ENCODE results near the gene TMEM63B. TPM values are rescaled to one million over a fixed set of nuclear protein-coding genes. Genes with fewer than 3 reads are reported as not detected.

The TMEM63B gene
- total RNA-seq, 3 donors from 2014 or later = 57.0 to 108 (median 79.6) TPM

DNA sequence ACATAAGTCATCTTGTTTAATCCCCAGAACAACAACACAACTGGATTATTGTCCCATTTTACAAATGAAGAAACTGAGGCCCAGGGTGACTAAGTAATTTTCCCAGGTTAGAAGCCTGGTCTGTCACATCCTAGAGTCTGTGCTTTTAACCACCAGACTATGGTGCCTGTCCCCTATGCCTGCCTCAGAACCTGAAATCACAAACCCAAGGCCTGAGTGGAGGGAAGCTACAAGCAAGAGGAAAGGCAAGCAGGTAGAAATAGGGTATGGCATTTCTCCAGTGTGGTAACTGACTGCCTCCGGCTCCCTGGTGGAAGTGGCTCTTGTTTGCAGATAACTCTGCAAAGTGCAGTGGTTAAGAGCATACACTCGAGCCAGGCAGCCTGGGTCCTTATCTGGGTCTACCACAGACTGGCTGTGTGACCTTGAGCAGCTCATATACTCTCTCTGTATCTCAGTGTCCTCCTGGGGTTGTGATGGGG lies 2.5 kb downstream of the TMEM63B start:
- no peak overlapping the region for H3K4me3 ChIP-seq
- DNase-seq (no peak), ATAC-seq (no peak)
- intact Hi-C loops (cut with DNase I, micrococcal nuclease) = no loop called here
- TF ChIP-seq, protein P1, sequence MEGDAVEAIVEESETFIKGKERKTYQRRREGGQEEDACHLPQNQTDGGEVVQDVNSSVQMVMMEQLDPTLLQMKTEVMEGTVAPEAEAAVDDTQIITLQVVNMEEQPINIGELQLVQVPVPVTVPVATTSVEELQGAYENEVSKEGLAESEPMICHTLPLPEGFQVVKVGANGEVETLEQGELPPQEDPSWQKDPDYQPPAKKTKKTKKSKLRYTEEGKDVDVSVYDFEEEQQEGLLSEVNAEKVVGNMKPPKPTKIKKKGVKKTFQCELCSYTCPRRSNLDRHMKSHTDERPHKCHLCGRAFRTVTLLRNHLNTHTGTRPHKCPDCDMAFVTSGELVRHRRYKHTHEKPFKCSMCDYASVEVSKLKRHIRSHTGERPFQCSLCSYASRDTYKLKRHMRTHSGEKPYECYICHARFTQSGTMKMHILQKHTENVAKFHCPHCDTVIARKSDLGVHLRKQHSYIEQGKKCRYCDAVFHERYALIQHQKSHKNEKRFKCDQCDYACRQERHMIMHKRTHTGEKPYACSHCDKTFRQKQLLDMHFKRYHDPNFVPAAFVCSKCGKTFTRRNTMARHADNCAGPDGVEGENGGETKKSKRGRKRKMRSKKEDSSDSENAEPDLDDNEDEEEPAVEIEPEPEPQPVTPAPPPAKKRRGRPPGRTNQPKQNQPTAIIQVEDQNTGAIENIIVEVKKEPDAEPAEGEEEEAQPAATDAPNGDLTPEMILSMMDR (IDR thresholded peaks at IDR 0.05) = no peak
- no peaks in the 10 kb centered on the region for H3K9me3 ChIP-seq
- H3K36me3 ChIP-seq (ENCODE audit: low read depth) = no peaks in the 10 kb centered on the region
- H3K4me1 ChIP-seq (ENCODE audit: low read depth) = peaks cover 47% of the 10 kb centered on the region

GRCh38 chr6:44131892-44132291 lies 4.5 kb downstream of the TMEM63B start:
- intact Hi-C loops (cut with DNase I, micrococcal nuclease) = no loop called here
- ATAC-seq (peak; percentile 54), DNase-seq (peak; percentile 79 to 81 (median 80))
- TF ChIP-seq, protein P1 (IDR thresholded peaks at IDR 0.05) = no peak
- Histone ChIP-seq H3K36me3 (ENCODE audit: low read depth) (no peaks in the 10 kb centered on the region), H3K4me3 (no peak overlapping the region), H3K9me3 (no peaks in the 10 kb centered on the region), H3K4me1 (ENCODE audit: low read depth) (peaks cover 33% of the 10 kb centered on the region)

DNA sequence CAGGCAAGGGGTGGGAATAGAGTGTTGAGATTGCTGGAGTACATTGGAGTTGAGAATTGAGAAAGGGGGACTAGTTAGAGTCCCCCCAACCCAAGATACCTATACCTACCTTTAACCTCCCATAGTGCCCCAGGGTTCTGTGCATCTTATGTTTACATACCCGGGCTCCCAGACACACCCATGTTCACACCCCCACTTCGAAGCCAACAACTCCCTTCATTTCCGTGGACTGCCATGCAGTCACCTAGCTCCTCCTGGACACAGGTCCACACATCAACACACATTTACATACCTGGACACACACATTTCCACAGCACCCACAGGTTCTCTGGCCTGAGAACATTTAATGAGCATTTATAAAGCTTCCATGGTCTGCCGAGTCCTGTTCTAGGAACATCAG lies 5.1 kb downstream of the TMEM63B start:
- H3K4me3 ChIP-seq = no peak overlapping the region
- peak in 2 of 3 donors; percentile 64 to 79 for DNase-seq
- ATAC-seq = peak; percentile 76
- TF ChIP-seq, protein P1 (IDR thresholded peaks at IDR 0.05) = no peak
- intact Hi-C loops (cut with DNase I, micrococcal nuclease) = no loop called here
- H3K4me1 ChIP-seq (ENCODE audit: low read depth) = peaks cover 33% of the 10 kb centered on the region
- H3K9me3 ChIP-seq = no peaks in the 10 kb centered on the region
- H3K36me3 ChIP-seq (ENCODE audit: low read depth) = no peaks in the 10 kb centered on the region

- peaks cover 32% of the 10 kb centered on the region for H3K4me1 ChIP-seq (ENCODE audit: low read depth)
- no peak overlapping the region for H3K4me3 ChIP-seq
- H3K36me3 ChIP-seq (ENCODE audit: low read depth) = no peaks in the 10 kb centered on the region
- H3K9me3 ChIP-seq = no peaks in the 10 kb centered on the region
- DNase-seq (peak in 2 of 3 donors; percentile 77 to 78), ATAC-seq (peak; percentile 90)
- TF ChIP-seq, protein P1 (IDR thresholded peaks at IDR 0.05) = no peak
- intact Hi-C loops (cut with DNase I, micrococcal nuclease) = no loop called here
Observed at GRCh38 chr6:44133003-44133931, 5.9 kb downstream of the TMEM63B start.

DNA sequence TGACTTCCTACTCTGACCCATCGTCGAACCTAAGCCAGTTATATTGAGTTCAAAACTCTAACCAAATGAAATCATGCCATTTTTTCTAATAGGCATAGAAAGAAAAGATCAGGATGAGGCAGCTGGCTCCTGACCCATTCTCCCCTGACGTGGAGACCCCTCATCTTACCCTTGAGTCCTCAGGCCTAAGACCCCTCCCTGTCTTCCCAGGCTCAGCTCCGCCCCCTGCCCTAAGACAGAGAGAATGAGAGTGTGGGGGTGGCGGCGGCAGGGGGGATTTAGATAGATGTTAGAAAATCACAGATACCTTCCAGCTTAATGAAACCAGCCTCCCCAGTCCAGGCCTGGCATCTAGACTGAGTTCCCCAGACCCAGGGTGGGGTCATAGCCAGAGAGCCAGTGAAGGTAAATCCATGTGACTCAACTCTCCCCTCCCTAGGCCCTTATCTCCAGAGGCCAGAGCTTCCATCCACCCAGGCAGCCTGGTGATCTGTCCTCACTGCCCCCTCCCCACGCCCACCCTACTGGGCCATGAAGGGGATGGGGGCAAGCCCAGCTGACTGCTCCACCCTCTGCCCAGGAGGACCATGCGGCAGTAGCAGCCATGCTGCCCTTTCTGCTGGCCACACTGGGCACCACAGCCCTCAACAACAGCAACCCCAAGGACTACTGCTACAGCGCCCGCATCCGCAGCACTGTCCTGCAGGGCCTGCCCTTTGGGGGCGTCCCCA lies 6.8 kb downstream of the TMEM63B start:
- H3K4me3 ChIP-seq = no peak overlapping the region
- H3K9me3 ChIP-seq = no peaks in the 10 kb centered on the region
- ATAC-seq (no peak), DNase-seq (peak in 1 of 3 donors; percentile 29)
- no peaks in the 10 kb centered on the region for H3K36me3 ChIP-seq (ENCODE audit: low read depth)
- intact Hi-C loops (cut with DNase I, micrococcal nuclease) = no loop called here
- TF ChIP-seq, protein P1 (IDR thresholded peaks at IDR 0.05) = no peak
- peaks cover 27% of the 10 kb centered on the region for H3K4me1 ChIP-seq (ENCODE audit: low read depth)
